Ascending aorta (tissue), 2 donors: Measurements from ENCODE around the gene GTF2A2. TPM values are rescaled to one million over a fixed set of nuclear protein-coding genes. Genes with fewer than 3 reads are reported as not detected.

Source experiments
- DNase-seq, 2 donors: peaks; one replicate each; pipeline ENCODE4 v3.0.0-alpha.2; 2019; ENCODE audit warnings: low spot score in 2 of 2
- H3K27ac ChIP-seq, 2 donors: fragments of 200-600 bp; sonication (generic); one replicate each; pipeline ENCODE4 v1.5.1; 2016 to 2017; ENCODE audit warnings: mild to moderate bottlenecking in 1 of 2
- H3K27me3 ChIP-seq: fragments of 200-600 bp; sonication (generic); one replicate; pipeline ENCODE4 v1.5.1; 2017
- H3K36me3 ChIP-seq, 2 donors: fragments of 200-600 bp; sonication (generic); one replicate each; pipeline ENCODE4 v1.5.1; 2016
- H3K4me1 ChIP-seq, 2 donors: fragments of 200-600 bp; sonication (generic); one replicate each; pipeline ENCODE4 v1.5.1; 2016 to 2017; ENCODE audit warnings: mild to moderate bottlenecking in 1 of 2
- H3K4me3 ChIP-seq, 2 donors: fragments of 200-600 bp; sonication (generic); one replicate each; pipeline ENCODE4 v1.5.1; 2016 to 2017; ENCODE audit warnings: mild to moderate bottlenecking in 1 of 2
- H3K9me3 ChIP-seq, 2 donors: fragments of 200-600 bp; sonication (generic); one replicate each; pipeline ENCODE4 v1.5.1; 2016
- intact Hi-C: fragments of 100-400 bp; cut with DNase I; formaldehyde crosslinking; loops from one replicate; pipeline ENCODE4 v1.15.1; 2023
- total RNA-seq: library from RNA; depleted of rRNA; stranded (reverse); fragments of >200 nt; gene quantifications from one replicate; pipeline ENCODE4 v1.1.0, GENCODE V29; 2016
- TF ChIP-seq, protein P1 (sequence below), 3 experiments: fragments of 200-600 bp in 2 of 3; fragments of 450-650 bp in 1 of 3; sonication (generic) in 2 of 3; IDR thresholded peaks; one replicate each; pipeline ENCODE4 v1.5.1; 2016 to 2019; ENCODE audit warnings: antibody characterized with exemption in 3 of 3, mild to moderate bottlenecking in 1 of 3, moderate library complexity in 1 of 3

Gene GTF2A2
- total RNA-seq, 1 donor from 2014 or later, result 1.4 TPM

DNA sequence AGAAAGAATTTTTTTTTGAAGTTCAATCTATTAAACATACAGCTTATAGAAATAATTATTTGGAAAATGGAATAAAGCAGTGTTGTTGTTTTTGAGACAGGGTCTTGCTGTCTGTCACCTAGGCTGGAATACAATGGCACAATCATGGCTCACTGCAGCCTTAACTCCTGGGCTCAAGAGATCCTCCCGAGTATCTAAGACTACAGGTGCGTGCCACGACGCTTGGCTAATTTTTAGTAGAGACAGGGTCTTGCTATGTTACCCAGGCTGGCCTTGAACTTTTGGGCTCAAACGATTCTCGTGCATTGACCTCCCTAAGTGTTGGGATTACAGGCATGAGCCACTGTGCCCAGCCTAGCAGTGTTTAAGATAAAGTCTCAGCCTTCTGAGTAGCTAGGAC is 23.0 kb upstream of the GTF2A2 start:
- no peak for DNase-seq
- intact Hi-C loops, result loop anchor here (10.0 kb wide), 1 partner anchor 794 kb away; the partner anchor contains the start of gene ICE2
- no peak overlapping the region for H3K4me3 ChIP-seq
- peaks cover 50 to 69% of the 10 kb centered on the region in 2 donors for H3K36me3 ChIP-seq
- TF ChIP-seq, protein P1, sequence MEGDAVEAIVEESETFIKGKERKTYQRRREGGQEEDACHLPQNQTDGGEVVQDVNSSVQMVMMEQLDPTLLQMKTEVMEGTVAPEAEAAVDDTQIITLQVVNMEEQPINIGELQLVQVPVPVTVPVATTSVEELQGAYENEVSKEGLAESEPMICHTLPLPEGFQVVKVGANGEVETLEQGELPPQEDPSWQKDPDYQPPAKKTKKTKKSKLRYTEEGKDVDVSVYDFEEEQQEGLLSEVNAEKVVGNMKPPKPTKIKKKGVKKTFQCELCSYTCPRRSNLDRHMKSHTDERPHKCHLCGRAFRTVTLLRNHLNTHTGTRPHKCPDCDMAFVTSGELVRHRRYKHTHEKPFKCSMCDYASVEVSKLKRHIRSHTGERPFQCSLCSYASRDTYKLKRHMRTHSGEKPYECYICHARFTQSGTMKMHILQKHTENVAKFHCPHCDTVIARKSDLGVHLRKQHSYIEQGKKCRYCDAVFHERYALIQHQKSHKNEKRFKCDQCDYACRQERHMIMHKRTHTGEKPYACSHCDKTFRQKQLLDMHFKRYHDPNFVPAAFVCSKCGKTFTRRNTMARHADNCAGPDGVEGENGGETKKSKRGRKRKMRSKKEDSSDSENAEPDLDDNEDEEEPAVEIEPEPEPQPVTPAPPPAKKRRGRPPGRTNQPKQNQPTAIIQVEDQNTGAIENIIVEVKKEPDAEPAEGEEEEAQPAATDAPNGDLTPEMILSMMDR (IDR thresholded peaks at IDR 0.05), result no peak
- peaks cover 0 to 4% of the 10 kb centered on the region in 2 donors for H3K4me1 ChIP-seq
- H3K9me3 ChIP-seq, result no peaks in the 10 kb centered on the region
- H3K27ac ChIP-seq, result no peak overlapping the region
- no peaks in the 10 kb centered on the region for H3K27me3 ChIP-seq

DNA sequence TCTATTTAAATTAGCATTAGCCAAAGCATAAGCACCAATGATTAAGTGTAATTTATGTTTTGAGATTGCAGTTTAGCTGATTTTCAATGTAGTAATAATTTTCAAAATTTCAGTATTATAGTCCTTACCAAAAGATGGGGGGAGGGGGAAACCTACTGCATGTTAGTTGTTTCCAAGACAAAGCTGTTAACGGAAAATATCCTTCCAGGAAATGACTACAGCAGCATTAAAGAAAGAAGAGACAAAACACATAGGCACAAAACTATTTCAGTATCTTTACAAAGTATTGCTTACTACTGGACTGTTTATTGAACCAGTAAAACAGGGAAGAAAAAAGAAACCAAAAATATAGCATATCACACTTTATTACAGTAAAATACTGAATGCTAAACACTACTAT is 21.3 kb upstream of the GTF2A2 start:
- no peaks in the 10 kb centered on the region for H3K4me1 ChIP-seq
- H3K27me3 ChIP-seq, result no peaks in the 10 kb centered on the region
- H3K4me3 ChIP-seq, result no peak overlapping the region
- no peak overlapping the region for H3K27ac ChIP-seq
- TF ChIP-seq, protein P1 (IDR thresholded peaks at IDR 0.05), result no peak
- H3K36me3 ChIP-seq, result peaks cover 65 to 84% of the 10 kb centered on the region in 2 donors
- intact Hi-C loops, result no loop called here
- no peak for DNase-seq
- H3K9me3 ChIP-seq, result no peaks in the 10 kb centered on the region

DNA sequence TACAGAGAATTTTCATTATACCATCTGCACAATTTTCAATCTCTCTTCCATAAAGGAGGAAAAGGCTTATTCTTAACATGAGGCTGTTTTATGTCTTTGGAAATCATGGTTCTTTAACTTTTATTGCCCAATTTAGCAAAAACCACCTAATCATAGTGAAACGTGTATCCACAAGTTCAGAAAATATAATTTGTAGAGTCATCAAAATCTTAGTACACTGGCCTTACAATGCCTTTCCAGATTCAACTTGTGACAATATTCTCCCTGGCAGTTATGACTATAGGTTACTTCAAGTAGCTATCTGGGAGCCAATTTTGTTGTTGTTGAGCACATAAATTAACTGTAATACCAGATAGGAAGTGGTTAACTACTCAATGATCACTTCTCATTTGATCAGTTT is 20.9 kb upstream of the GTF2A2 start:
- no peak overlapping the region for H3K27ac ChIP-seq
- H3K27me3 ChIP-seq, result no peaks in the 10 kb centered on the region
- TF ChIP-seq, protein P1 (IDR thresholded peaks at IDR 0.05), result no peak
- H3K4me3 ChIP-seq, result no peak overlapping the region
- DNase-seq, result no peak
- intact Hi-C loops, result no loop called here
- H3K4me1 ChIP-seq, result no peaks in the 10 kb centered on the region
- peaks cover 69 to 85% of the 10 kb centered on the region in 2 donors for H3K36me3 ChIP-seq
- no peaks in the 10 kb centered on the region for H3K9me3 ChIP-seq

DNA sequence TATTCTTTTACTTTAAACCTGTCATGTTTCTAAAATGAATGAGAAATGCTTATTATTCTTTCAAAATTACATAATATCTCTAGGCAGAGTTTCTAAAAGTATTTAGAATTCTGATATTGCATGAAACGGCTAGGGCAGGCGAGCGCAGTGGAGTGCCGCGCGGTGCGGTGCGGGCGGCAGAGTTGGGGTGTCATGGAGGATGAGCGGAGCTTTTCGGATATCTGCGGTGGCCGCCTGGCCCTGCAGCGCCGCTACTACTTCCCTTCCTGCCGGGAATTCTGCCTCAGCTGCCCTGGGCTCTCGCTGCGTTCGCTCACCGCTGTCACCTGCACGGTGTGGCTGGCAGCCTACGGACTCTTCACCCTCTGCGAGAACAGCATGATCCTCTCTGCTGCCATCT is 19.2 kb upstream of the GTF2A2 start:
- intact Hi-C loops, result no loop called here
- Histone ChIP-seq H3K4me1 (no peaks in the 10 kb centered on the region), H3K27me3 (no peaks in the 10 kb centered on the region), H3K9me3 (no peaks in the 10 kb centered on the region), H3K4me3 (no peak overlapping the region), H3K36me3 (peaks cover 77 to 92% of the 10 kb centered on the region in 2 donors), H3K27ac (no peak overlapping the region)
- DNase-seq, result no peak
- TF ChIP-seq, protein P1 (IDR thresholded peaks at IDR 0.05), result no peak

DNA sequence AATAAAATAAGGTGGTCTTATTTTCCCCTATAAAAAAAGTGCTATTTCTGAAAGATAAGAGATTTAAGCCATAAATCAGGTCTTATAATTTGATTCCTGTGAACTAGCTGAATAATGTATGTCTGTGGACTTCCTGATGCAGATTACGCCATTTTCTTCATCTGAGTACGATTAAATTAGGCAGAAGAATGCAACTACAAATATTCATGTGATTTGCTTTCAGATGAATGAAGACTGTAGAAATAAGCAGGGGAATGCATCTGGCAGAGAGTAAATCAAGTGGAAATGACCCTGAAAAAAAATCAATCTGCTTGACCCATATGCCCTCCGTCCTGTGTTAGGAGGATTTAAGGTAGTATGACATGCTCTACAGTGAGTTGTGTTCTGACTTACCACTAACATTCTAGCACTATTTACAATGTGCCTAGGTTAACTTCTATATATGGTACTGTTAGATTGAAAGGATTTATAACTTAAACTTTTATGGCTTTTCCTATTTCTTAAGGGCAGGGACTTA is 17.1 kb upstream of the GTF2A2 start:
- no peaks in the 10 kb centered on the region for H3K4me1 ChIP-seq
- H3K27me3 ChIP-seq, result no peaks in the 10 kb centered on the region
- no peak overlapping the region for H3K27ac ChIP-seq
- TF ChIP-seq, protein P1 (IDR thresholded peaks at IDR 0.05), result no peak
- no peak overlapping the region for H3K4me3 ChIP-seq
- intact Hi-C loops, result no loop called here
- H3K9me3 ChIP-seq, result no peaks in the 10 kb centered on the region
- H3K36me3 ChIP-seq, result peaks cover 84 to 96% of the 10 kb centered on the region in 2 donors
- DNase-seq, result no peak

DNA sequence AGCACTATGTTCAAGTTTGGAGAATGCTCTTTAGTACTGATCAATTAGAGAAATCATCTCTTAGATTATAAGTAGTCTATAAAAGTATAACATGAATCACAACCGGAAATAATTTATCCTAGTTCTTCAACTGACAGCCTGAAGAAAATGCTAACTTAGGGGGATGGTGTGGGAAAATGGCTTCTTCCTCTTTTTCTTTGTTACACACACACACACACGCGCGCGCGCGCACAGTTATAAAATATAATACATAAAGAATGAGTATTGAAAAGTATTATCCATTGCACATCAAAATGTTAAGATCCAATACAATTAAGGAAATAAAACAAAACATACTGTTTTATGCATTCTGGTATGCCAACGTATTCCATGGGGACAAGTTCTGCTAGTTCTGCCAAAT is 11.2 kb upstream of the GTF2A2 start:
- intact Hi-C loops, result no loop called here
- DNase-seq, result no peak
- Histone ChIP-seq H3K36me3 (peaks cover 72 to 74% of the 10 kb centered on the region in 2 donors), H3K27me3 (no peaks in the 10 kb centered on the region), H3K4me3 (no peak overlapping the region), H3K9me3 (no peaks in the 10 kb centered on the region), H3K27ac (no peak overlapping the region), H3K4me1 (no peaks in the 10 kb centered on the region)
- TF ChIP-seq, protein P1 (IDR thresholded peaks at IDR 0.05), result no peak
